VCaP (cell line): ENCODE measurements around the gene PLEKHJ1.

ENCODE experiments used
- H3K27ac ChIP-seq: fragments of 450-650 bp; 2 replicates; pipeline ENCODE4 v1.5.1; 2017
- TF ChIP-seq, protein P1 (sequence below): fragments of 450-650 bp; conservative IDR thresholded peaks from 2 replicates; pipeline ENCODE4 v1.5.1; 2017; ENCODE audit warnings: mild to moderate bottlenecking, moderate library complexity

PLEKHJ1 gene

DNA sequence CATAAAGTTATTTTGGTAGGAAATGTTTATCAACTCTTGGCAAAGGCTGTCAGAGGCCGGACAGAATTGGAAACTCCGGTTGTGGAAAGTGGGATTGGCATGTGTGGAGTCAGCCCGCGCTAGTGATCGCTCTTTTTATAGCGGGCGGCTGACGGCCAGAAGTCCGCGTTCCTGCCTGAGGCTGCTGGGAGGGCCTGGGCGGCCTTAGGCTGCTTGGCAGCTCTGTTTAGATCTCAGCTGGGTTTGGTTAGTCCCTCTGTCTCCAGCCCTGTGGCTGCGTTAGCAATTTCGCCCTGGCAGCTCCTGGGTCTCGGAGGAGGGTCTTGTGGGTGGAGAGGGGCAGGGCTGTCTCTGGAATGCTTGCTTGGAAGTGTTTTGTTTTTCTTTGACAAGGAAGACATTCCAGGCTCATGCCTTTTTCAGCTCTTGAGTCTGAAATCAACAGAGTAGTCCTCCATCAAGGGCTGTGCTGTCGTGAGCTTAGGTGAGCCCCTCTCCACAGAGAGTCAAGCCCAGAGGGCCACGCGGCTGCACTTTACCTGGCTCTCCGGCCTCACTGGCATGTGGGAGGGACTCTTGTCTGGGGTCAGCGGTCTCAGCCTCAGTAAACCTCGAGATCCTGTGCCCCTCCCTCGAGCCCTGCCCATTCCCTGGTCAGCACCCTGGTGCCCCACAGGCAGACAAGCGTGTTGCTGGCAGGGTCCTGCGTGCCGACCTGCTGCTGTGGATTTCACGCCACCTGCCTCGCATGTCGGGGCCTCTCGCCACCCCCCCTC lies 49.9 kb downstream of the PLEKHJ1 start:
- TF ChIP-seq, protein P1, sequence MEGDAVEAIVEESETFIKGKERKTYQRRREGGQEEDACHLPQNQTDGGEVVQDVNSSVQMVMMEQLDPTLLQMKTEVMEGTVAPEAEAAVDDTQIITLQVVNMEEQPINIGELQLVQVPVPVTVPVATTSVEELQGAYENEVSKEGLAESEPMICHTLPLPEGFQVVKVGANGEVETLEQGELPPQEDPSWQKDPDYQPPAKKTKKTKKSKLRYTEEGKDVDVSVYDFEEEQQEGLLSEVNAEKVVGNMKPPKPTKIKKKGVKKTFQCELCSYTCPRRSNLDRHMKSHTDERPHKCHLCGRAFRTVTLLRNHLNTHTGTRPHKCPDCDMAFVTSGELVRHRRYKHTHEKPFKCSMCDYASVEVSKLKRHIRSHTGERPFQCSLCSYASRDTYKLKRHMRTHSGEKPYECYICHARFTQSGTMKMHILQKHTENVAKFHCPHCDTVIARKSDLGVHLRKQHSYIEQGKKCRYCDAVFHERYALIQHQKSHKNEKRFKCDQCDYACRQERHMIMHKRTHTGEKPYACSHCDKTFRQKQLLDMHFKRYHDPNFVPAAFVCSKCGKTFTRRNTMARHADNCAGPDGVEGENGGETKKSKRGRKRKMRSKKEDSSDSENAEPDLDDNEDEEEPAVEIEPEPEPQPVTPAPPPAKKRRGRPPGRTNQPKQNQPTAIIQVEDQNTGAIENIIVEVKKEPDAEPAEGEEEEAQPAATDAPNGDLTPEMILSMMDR, result no peak
- H3K27ac ChIP-seq, result peak overlapping the region; percentile 14

- TF ChIP-seq, protein P1, result no peak
- peak overlapping the region; percentile 14 for H3K27ac ChIP-seq
Measured at GRCh38 chr19:2185734-2186070, 50.4 kb downstream of the PLEKHJ1 start.

DNA sequence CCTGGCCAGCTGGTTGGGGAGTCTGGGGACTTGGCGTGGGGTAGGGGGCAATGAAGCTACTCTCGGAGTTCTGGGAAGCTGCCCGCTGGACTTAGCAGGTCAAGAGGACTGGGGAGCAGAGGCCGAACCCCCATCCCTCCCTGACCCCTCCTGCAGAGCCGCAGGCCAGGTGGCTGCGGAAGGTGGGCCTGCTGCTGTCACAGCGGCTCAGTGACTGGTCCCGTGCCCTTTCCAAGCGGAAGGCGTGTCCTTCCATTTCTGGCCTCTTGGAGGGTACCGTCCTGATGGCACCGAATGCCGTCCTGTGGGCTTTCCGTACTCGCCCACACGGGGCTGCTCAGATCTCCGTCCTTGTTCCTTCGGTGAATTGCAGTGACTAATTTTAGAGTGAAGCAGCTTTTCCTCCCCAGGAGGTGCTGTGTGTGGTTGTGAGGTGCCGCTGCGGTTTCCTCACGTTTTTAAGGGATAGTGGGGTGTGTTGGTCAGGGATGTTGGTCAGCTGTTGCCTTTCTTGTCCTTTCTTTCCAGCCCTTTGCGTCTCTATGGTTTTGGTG lies 51.6 kb downstream of the PLEKHJ1 start:
- TF ChIP-seq, protein P1, result no peak
- H3K27ac ChIP-seq, result no peak overlapping the region
